HG03558 (cell line): Measurements from ENCODE around the gene AFDN.
"Not testable (repeated sequence)": the region's sequence is repeated elsewhere in the genome, so short reads cannot be mapped to it uniquely, and the experiment has no call there.

Experiments
- ATAC-seq: cut with Tn5 transposase; IDR thresholded peaks from one replicate; pipeline ENCODE4 v1.9.1; 2021; ENCODE audit warnings: moderate number of reproducible peaks; ENCODE audit not compliant: unreplicated experiment; ENCODE audit errors: extremely low read depth

The AFDN gene

DNA sequence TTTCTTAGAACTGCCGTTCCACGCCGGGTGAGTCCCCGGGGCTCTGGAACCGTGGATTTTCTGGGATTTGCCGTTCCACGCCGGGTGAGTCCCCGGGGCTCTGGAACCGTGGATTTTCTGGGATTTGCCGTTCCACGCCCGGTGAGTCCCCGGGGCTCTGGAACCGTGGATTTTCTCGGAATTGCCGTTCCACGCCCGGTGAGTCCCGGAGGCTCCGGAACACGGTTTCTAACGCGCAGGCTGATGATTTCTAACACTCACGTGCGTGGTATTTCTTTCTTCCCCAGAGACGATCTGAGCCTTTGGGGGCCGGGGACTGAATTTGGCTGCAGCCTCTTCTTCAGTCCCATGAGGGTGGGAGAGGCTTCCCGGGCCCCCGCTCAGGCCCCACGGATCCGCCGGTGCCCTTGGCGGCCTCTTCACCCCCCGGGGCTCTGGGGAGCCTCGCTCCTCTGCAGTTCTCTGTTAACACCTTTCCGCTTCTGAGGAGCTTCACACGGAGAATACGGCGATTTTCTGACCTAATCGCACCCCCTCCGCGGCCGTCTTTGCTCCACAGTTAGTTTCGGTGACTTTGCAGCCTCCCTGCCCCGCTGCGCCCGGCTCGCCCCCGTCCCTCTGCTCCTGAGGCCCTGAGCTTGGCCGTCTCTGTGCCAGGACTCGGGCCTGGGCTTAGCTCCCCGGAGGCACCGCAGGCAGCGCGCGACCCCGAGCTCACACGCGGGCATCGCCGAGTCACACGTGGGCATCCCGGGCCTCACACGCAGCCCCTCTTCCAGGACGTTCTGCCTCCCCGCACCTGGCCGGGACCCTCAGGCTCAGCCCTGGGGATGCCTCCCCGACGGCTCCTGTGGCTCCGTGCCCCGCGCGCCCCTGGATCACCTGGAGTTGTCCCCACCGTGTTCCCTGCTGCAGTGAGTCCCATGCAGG lies 163.6 kb downstream of the AFDN start:
- no peak for ATAC-seq

DNA sequence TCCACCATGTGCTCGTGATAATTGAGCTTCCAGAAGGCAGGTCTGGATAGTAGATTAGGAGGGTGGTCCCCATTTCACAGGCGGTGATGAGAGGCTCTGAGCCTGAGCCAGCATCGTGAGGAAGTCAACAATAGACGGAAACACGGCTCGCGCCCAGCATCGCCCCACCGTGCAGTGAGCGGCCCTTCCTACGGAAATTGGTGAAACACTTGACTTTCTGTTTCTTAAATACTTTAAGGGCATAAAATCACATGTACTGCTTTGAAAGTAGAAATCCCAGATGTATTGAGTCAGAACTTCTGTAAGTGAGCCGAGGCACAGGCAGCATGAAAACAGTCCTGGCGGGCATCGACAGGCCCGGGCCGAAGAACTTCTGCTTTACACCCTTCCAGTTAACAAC lies 166.5 kb downstream of the AFDN start:
- ATAC-seq = no peak

DNA sequence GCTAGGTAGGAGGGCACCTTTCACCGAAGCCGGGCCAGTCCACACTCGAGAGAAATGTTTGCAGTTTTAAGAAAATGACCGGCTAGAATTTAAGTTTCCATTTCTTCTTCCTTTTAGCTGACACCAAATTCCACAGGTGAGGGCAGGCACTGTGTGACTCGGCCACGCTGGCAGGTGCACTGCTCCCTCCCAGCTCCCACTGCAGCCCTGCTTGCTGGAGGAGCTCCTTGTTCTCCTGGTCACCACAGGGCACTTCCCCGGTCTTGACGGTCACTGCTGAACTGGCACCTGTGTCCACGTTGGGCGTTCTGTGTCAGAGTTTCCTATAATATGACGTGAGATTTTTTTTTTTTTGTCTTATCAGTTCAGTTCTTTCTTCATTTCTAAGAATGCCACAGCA lies 167.1 kb downstream of the AFDN start:
- ATAC-seq = no peak

DNA sequence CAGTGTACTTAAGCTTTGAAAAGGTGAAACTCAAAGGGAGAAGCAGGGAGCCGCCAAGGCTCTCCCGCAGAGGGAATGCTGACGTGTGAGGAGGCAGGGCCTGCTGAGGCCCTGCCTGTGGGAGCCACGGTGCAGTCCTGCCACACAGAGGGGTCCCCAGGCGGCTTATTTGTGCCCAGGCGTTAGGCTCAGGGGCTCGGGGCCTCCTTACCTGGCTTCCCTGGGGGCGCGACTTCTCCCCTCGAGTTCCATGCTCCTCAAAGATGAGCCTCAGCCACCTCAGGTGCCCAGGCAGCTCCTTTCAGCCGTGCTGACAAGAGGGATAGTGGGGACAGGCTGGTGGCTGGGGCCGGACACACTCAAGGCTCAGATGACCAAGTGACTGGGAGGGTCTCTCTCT lies 168.6 kb downstream of the AFDN start:
- ATAC-seq = no peak

DNA sequence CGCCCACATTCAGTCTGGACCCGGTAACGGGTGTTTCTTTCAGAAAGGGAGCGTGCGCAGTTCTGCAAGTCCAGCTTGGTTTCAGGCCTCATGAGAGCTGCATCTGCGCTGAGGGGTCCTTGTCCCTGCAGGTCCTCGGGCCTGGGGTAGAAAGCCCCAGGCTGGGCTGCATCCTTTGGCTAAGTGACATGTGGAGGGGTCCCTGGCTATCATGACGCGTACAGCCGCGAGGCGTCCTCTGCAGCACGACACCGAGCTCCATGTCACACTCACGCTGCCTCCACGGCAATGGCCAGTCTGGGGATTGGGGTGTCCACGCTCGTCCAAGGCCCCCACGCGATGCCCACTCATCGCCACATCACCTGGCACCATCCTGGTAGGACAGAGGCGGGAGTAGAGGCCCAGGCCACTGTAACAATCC lies 169.0 kb downstream of the AFDN start:
- no peak for ATAC-seq

DNA sequence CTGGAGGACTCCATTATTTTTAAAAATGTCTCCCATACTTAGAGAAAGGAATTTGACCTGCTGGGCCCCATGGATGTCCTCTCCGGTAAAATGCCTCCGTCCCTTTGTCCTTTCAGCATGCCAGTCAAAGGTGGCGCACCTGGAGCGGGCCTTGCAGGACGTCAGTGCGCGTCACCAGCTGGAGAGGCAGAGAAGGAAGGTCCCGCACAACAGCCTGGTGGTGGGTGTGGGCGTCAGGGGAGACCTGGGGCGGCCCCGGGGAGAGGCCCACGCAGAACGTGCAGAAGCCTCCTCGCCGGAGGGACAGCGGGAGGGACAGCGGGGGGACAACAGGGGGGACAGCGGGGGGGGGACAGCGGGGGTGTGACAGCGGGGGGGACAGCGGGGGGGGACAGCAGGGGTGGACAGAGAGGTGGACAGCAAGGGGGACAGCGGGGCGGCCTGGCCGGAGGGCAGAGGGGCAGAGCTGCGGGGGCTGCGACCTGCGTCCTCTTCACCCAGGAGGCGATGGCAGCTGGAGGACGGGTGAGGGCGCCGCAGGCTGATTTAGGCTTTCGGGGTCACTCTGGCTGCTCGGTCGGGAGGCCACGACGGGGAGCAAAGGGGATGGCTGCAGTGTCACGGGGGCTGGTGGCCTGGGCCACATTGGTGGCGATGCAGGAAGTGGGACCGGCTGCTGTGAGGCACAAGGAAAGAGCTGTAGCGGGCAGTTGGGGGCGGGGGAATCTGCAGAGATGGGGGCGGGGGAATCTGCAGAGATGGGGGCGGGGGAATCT lies 169.9 kb downstream of the AFDN start:
- no peak for ATAC-seq

DNA sequence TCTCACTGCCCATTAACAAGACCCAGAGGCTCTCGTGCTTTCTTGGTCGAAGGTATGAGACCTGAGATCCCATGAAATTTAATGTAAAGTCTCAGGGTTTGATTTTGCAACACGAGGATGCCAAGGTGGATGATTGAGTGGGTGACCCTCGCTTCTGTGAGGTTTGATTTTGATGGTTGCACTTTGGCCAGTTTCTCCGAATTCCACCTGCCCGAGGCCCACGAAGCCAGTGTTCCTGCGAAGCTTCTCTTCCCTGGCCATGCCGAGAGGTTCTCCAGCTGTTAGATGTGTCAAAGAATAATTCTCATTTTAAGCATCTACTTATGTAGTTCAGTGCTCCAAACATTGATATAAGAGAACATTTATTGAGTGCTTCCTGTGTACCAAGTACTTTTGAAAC lies 170.9 kb downstream of the AFDN start, which contains the start of gene KIF25:
KIF25 (plus strand) TSS at position 30 of the 400 bp plus-strand sequence. CDS start 31,915 bp downstream, outside the sequence.
- ATAC-seq = no peak

DNA sequence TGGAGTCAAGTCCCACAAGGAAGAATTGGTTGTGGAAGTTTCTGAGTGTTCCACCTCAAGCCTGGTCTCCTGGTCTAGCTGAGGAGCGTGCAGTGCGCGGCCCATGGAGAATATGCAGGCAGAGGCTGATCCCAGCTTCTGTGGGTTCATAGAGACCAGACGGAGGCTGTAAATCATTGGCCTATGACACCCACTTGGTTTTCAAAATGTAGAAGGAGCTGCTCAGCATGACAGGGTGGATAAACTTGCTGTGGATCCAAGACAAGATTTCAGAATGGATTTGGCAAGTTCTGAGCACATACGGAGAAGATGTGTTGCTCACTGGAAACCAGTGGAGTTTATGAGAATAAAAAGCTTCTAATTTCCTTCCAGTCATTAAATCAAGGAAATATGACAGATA lies 171.5 kb downstream of the AFDN start:
- no peak for ATAC-seq

DNA sequence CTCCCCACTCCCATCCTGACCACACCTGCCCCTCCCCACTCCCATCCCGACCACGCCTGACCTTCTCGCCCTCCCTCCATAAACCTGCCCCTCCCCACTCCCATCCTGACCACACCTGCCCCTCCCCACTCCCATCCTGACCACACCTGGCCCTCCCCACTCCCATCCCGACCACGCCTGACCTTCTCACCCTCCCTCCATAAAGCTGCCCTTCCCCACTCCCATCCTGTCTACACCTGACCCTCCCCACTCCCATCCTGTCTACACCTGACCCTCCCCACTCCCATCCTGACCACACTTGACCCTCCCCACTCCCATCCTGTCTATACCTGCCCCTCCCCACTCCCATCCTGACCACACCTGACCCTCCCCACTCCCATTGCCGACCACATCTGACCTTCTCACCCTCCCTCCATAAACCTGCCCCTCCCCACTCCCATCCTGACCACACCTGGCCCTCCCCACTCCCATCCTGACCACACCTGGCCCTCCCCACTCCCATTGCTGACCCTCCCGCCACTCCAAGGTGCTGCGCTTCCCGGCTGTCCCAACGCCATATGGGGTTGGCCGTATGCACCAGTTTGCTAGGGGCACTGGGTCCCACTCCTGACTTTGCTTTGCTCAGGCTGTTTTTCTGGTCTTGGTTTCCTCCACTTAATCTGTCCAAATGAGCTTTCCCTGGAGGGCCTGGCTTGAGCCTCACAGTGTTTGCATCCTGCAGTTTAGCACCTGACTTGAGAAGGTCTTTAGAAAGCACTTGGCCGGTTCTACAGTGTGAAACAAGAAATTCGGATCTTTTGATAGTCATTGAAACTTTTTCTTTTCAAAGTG lies 173.7 kb downstream of the AFDN start:
- ATAC-seq = no peak

DNA sequence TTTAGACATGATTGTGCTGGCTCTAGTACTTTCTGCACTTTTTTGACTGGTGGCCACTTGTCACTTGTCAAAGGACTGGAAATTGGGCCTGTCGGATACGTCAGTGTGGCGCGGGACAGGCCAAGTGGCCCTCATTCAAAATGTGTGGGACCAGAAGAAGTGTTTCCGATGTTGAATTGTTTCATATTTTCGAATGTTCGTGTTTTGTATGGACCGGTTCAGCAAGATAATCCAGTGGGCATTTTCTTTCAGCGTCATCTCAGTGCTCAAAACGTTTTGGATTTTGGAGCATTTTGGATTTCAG lies 174.3 kb downstream of the AFDN start:
- ATAC-seq = no peak

DNA sequence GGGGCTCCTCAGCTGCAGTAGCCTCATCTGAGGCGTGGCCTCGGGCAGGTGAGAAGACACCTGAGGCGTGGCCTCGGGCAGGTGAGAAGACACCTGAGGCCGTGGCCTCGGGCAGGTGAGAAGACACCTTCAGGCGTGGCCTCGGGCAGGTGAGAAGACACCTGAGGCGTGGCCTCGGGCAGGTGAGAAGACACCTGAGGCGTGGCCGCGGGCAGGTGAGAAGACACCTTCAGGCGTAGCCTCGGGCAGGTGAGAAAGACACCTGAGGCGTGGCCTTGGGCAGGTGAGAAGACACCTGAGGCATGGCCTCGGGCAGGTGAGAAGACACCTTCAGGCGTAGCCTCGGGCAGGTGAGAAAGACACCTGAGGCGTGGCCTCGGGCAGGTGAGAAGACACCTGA lies 174.8 kb downstream of the AFDN start:
- ATAC-seq = not testable (repeated sequence)

DNA sequence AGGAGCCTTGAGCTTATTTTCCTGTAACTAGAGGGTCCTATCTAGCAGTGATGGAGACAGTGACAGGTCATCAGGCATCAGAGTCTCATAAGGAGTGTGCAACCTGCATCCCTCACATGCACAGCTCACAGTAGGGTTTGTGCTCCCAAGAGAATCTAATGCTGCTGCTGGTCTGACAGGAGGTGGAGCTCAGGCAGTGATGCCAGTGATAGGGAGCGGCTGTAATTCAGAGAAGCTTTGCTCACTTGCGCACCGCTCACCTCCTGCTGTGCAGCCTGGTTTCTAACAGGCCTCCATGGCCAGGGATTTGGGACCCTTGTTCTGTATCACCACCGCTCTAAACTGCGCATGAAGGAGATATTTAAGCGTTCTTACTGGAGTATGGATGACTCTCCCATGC lies 176.1 kb downstream of the AFDN start:
- ATAC-seq = no peak

DNA sequence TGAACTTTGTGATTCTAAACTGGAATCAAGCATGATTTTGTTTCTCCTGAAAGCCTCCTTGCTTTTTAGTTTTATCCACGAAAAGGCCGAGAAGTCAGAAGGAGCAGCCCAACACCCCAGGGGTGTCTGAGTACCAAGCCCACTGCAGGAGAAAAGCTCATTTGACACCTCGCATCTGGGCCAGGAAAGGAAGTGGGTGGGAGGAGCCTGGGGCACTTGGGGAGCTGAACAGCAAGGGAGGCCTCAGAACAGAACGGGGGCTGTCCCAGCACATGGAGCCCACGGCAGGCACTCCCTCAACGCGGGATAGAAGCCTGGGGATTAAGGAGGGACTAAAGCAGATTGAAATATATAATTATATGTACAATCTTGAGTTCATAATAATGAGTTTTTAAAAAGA lies 177.3 kb downstream of the AFDN start:
- ATAC-seq = no peak

DNA sequence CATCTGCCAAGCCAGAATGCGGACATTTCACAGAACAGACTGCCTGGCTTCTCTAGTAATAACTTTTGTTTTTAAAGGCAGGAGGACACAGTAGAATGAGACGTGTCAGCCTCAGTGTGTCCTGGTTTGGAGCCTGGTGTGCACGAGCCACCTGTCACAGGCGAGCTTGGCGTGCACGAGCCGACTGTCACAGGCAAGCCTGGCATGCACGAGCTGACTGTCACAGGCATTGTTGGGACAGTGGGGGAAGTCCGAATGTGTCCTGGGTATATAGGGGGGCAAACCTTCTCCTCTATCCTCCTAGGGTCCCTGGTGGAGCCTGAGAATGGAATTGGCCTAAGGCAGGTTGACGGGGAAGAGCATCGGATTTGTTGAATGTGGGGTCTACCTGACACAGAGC lies 178.2 kb downstream of the AFDN start:
- no peak for ATAC-seq

DNA sequence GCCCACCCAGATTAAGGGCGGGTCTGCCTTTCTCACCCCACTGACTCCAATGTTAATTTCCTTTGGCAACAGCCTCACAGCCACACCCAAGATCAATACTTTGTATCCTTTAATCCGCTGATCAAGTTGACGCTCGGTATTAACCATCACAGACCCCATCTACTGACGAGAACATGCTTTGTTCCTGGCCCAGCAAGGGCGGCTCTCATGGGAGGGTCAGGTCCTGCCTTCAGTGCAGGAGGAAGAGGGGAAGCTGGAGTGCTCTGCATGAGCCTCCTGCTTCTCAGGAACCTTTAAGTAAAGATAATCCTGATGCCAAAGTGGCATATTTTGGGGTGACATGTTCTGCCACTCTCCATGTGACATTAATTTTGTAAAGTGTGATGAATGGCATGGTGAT lies 179.1 kb downstream of the AFDN start:
- ATAC-seq = no peak

DNA sequence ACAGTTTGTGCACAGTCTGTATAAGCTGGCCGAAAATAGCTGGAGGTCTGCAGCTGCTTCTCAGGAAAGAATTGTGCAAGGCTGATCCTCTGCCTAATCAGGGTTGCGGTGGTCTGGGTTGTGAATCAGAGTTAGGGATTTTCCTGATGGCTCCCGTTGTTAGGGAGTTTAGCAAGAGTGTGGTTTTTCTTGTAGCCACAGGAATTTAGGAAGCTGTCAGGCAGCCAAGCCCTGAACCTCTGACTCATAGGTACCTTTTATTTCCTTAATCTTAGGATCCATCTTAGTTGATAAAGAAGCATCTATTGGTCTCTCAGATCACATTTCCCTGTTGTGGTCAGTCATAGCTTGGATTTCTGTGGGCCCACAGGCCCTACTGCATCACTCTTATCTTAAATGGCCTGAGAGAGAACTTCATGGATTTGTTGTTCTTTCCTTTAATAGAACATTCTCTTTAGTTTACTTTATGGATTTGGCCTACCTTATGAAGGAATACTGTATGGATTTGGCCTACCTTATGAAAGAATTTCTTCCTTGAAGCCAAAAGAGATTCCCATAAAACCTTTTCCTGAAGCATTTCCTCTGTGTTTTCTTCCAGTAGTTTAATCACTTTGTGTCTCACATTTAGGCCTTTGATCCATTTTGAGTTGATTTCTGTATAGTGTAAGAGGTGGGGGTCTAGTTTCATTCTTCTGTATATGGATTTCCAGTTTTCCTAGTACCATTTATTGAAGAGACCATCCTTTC lies 181.1 kb downstream of the AFDN start:
- ATAC-seq = no peak

DNA sequence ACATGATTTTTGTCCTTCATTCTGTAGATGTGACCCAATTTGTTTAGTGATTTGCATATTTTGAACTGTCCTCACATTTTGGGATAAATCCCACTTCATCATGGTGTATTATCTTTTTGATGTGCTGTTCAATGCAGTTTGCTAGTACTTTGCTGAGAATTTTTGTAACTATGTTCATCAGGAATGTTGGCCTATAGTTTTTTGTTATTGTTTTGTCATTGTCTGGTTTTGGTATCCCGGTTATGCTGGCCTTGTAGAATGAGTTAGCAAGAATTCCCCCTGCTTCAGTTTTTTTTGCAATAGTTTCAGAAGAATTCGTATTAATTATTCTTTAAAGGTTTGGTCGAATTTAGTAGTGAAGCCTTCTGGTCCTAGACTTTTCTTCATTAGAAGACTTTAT lies 182.6 kb downstream of the AFDN start:
- ATAC-seq = no peak

DNA sequence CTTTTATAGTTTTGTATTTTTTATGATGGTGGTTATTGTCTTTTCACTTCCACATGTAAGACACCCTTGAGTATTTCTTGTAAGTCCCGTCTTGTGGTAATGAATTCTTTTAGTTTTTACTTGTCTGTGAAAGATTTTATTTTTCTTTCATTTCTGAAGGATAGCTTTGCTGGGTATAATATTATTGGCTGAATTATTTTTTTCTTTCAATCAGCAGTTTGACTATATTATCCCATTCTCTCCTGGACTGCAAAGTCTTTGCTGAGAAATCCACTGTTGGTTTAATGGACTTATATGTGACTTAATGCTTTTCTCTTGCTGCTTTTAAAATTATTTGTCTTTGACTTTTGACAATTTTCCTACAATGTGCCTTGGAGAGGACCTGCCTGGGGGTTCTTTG lies 184.6 kb downstream of the AFDN start:
- ATAC-seq = no peak

DNA sequence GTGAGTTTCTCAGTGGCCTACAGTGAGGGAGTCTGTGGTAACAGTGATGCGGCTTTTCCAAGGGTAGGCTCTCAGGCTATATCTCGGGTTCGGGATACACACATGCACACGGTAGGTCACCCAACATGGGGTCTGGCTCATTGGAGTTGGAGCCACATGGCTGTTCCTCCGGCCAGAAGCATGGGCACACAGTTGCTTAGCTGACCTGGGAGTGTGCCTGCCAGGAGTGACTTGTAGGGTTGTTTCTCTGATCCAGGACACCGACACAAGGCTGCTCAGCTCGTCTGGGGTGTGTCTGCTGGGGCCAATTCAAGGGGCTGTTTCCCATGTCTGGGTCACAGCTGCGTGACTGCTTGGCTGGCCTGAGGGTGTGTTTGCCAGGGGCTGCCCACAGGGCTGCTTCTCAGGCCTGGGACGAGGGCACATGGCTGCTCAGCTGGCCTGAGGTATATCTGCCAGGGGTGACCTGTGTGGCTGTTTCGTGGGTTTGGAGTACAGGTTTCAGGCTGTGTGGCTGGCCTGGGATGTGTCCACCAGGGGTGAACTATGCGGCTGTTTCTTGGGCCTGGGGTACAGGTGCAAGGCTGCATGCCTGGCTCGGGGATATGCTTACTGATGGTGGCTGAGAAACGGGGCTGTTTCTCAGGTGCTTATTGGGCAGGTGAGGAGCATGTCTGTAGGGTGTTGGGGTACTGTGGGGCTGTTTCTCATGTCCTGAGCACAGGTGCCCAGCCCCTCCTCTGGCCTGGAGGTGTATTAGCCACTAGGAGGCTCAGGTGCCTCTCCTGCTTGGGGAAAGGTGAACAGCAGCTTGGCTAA lies 185.9 kb downstream of the AFDN start:
- no peak for ATAC-seq
